Stimulated activated CD4-positive, alpha-beta T cell treated with anti-CD3 and anti-CD28 coated beads, TNF-alpha, amount 100 ng/mL, for 48 hours (primary cell): Measurements from ENCODE around the gene RSU1.
"Not testable (repeated sequence)": the region's sequence is repeated elsewhere in the genome, so short reads cannot be mapped to it uniquely, and the experiment has no call there.

Source experiments
- DNase-seq, 3 donors: peaks; one replicate each; pipeline ENCODE4 v3.0.0-alpha.2; 2020; ENCODE audit warnings: low read depth in 3 of 3

Gene RSU1

DNA sequence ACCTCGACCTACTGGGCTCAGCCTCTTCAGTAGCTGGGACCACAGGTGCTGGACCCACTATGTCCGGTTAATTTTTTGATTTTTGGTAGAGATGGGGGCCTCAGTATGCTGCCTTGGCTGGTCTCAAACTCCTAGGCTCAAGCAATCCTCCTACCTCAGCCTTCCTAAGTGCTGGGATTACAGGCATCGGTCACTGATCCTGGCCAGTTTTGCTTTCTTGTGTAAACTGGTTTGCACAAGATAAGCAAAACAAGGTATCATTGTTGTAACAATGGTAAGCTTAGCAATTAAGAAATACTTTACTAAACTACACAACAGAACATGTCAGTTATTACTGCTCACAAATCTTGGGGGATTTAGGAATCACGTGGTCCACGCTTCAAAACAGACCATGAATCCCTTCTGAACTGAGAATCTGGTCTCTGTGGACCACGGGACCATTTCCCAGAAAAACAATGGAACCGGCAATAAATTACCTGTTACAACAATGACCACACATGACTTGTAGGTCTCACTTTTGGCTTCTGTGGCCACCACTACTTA lies 36.8 kb downstream of the RSU1 start:
- no peak for DNase-seq

DNA sequence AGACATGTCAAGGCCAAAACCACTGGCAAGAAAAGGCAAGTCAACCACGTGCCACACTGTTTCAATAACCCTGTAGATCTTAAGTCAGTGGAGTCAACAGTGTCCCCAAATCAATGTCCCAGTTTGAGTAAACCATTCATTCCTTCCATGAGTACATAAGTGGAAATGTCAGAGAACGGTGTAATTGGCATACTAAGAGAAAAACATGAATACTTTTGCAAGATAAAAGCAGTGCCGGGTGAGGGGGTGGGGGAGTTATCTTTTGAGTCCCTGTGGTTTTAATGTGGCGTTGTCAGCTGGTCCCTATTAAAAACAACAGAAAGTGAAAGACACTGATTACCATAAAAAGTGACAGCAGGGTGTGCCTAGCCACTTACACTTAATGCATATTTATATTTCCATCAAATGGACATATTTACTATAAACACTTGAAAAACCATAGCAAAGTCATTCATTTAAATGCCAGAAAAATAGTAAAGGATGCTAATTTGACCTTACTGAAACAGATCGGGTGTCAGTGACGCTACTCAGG lies 37.8 kb downstream of the RSU1 start:
- DNase-seq: peak; percentile 53 to 76 (median 58)

DNA sequence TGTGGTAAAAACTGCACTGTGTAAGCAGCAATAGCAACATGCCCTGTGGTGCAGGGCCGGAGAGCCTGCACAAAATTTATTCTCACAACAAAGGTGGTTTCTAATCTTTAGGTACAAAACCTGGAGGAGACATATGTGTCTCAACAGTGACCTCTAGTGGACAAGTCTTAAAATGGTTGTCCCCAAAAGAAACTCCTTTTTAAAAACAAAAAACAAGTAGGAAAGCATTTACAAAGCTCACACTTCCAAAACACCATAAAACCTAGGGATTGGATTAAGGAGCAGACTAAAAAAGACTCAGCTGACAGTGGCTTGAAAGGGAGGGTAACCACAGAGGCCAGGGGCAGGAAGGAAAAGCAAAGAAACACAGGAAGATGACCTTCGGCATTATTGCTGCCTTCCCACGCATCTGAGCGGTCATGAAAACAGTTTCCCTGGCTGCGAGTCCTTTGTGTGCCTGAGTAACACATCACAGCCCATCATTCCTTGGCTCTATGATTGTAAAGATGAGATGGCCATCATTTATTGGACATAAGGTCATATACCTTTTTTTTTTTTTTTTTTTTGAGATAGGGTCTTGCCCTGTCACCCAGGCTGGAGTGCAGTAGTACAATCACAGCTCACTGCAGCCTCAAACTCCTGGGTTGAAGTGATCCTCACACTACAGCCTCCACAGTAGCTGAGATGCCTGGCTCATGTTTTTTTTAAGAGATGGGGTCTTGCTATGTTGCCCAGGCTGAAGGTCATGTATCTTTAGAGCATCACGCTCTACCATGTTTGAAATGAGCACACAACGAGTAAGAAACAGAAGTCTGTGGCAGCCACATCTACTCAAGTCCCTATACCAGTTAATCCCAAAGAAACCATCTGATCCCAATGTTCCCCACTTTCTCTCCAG lies 39.5 kb downstream of the RSU1 start:
- no peak for DNase-seq

DNA sequence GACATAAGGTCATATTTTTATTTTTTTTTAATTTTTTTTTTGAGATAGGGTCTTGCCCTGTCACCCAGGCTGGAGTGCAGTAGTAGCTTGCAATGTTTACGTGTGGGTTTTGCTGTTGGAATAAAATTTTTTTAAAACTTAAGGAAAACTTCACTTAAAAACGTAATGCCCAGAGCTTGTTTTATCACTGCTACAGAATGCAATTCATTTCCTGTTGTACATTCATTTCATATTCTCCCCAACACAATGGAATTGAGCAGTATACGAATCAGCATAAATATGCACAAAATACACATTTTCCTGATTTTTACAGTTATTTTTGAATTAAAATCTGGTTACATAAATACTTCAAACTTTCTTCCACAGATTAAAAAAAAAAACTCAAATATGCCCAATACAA lies 40.3 kb downstream of the RSU1 start:
- DNase-seq: no peak

DNA sequence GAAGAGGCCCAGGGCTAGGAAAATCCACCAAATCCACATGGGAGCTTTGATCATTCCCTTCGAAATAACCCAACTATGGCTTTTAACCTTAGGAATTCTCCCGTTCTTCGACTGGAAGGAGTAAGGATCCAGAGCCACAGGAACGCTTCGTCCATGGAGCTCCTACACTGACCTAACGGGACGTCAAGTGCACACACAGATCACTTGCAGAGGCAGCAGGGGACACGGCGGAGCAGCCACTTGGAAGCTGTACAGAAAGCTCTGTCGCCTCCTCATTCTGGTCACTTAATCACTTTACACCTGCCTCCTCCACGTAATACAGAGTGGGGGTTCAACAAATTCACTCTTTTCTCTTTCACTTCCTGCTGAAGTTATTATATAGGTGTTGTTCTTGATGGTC lies 43.9 kb downstream of the RSU1 start:
- no peak for DNase-seq

DNA sequence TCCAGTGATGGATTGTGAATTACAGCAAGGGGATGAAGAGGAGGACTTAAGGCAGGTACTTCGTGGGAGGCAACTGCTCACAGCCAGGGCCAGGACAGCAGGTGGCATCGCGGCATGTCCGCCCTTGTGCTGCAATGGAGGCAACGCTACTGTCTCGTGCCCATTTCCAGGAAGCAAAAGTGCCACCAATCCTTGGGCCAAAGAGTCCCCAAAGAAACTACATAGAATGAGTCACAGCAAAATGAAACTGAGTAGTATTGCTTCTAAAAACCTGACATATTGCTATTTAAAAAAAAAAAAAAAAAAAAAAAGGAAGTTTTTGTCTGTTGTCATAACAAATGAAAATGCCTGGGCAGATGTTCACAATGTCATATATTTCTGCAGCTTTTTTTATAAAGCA lies 46.6 kb downstream of the RSU1 start:
- no peak for DNase-seq

GRCh38 chr10:16770141-16770540 lies 47.1 kb downstream of the RSU1 start:
- DNase-seq: no peak

DNA sequence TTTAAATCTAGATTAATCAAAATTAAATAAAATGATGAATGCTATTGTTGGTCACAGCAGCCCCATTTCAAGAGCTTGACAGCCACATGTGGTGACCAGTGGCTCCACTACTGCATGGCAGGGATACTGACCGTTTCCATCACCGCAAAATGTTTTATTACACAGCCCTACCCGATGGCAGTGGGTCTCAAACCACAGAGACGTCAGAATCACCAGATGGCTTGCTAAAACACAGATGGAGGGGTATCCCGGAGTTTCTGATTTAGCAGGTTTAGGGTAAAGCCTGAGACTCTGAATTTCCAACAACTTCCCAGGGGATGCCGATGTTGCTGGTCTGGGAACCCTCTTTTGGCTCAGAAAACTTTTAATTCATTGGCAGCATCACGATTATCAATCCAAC lies 47.9 kb downstream of the RSU1 start:
- DNase-seq: no peak

GRCh38 chr10:16768702-16769101 lies 48.5 kb downstream of the RSU1 start:
- no peak for DNase-seq

- no peak for DNase-seq
Measured at GRCh38 chr10:16765509-16766375, 51.5 kb downstream of the RSU1 start.

DNA sequence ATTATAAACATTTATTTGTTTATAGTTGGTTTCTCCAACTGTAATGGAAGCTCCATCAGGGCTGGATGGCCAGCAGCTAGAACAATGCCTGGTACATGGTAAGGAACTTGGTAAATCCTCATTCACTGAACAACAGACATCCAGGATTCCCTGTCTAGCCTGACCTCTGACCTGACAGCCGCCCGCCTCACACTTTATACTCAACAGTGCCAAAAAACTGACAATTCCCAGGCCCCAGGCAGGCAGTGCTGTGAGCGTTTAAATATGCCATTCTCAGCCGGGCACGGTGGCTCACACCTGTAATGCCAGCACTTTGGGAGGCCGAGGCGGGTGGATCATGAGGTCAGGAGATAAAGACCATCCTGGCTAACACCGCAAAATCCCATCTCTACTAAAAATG lies 55.9 kb downstream of the RSU1 start:
- DNase-seq: no peak

- no peak for DNase-seq
Measured at GRCh38 chr10:16756561-16757221, 60.5 kb downstream of the RSU1 start.

- DNase-seq: no peak
Measured at GRCh38 chr10:16754765-16755164, 62.5 kb downstream of the RSU1 start.

DNA sequence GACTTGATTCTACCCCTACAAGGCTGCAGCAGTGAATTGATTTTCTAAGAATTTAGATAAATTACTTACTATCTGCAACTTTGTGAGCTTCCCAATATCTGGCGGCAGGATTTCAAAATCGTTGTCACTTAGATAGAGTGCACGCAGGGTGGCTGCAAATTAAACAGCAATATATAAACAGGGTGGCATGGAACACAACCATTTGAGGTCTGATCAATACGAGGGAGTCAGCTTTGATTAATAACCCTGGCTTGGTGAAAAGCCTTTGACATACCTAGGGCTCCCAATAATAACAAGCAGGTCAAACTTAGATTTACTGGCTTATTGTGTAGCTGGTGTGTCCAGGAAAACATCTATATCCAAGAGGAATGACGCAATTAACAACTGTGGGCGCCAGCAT lies 64.4 kb downstream of the RSU1 start:
- DNase-seq: not testable (repeated sequence)

DNA sequence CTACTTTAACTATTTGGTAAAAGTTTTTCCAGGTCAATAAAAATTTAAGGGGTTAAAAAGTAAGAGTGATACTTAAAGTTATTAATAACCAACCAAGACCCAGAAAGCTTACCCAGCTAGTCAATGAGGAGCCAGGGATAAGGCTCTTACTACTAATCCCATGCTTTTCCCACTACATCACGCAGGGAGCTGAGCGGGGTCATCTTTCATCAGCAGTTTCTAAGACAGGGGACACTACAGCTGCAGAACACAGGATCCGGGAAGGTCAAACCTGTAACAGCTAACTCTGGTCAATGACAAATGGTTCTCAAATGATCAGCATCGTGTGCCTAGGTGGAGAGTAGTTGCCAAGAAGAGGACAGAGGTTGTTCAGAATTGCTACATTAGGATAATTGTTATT lies 65.1 kb downstream of the RSU1 start:
- DNase-seq: no peak

DNA sequence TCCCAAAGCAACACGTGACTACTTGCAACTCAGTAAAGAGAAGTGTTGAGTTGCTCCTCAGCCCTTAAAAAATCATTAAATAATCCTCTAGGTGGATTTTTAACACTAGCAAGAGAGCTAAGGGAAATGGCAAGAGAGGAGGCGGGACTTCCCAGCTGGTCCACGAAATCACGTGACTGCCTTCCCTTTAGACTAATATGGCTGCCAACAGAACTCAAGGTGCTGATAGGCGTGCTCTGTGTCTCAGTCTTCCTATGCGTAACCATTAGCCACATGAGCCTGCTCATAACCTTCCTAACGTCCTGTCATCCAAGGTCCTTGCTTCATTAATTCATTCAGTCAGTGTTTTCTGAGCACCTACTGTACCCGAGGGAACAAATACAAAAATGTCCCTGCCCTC lies 66.0 kb downstream of the RSU1 start:
- DNase-seq: no peak

DNA sequence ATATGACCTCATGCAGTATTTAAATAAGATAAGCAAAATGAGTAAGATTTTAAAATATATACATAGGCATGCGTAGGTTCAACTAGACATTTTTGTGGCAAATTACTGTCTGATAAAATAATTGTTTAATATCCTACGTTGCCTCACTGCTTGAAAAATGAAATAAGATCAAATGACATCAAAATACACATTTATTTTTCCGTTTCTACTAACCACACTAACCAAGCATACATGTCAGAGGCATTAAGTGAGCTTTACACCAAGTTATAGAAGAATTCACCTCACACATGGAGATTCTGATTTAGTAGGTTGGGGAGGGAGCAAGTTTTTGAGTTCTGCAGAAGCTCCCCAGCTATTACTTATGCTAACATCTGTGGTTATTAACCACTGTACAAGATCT lies 66.8 kb downstream of the RSU1 start:
- DNase-seq: no peak

DNA sequence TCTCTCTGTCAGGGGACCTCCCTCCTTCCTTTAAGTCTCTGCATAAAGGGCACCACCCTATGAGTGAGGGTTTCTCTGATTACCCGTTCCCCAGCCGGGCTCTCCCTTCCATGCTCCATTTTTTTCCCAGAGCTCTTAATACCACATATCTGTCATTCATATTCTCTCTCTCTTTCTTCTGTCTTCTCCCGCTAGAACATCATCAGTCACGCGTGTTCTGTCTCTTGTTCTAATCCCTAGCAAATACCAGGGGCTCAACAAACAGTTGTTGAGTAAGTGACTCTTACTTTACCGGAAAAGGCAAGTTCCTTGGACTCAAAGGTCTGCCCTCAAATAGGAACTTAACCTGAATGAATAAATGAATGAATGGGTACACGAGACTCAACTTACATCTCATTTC lies 68.5 kb downstream of the RSU1 start:
- no peak for DNase-seq

- DNase-seq: no peak
Measured at GRCh38 chr10:16746856-16747255, 70.4 kb downstream of the RSU1 start.

GRCh38 chr10:16745061-16745460 lies 72.2 kb downstream of the RSU1 start:
- DNase-seq: no peak

GRCh38 chr10:16742165-16742960 lies 74.9 kb downstream of the RSU1 start:
- no peak for DNase-seq
